ENCODE data around the gene ATF6. TPM values are rescaled to one million over a fixed set of nuclear protein-coding genes. Genes with fewer than 3 reads are reported as not detected.

Gene ATF6
- total and polyA plus RNA-seq, 9 of the 15 experiments (the other 6 are each of a cell fraction or from before 2014, with no cell fraction given): 11.7 to 32.4 (median 20.4) TPM

GRCh38 chr1:161946071-161946987, 180.2 kb downstream of the ATF6 start:
- Histone ChIP-seq H3K36me3 (ENCODE audit: control insufficient read depth, insufficient read depth, low read length) (peaks cover 12% of the 10 kb centered on the region; the same call in 2 of the 3 replicates), H3K9me3 (replicated peaks; ENCODE audit: control insufficient read depth, insufficient read depth, low read depth, low read length) (no peaks in the 10 kb centered on the region), H3K4me2 (ENCODE audit: insufficient read depth, low read length) (peak overlapping the region; percentile 62; the same call in 1 of the 2 replicates), H4K20me1 (replicated peaks; ENCODE audit: control insufficient read depth, insufficient read depth, low read length) (no peaks in the 10 kb centered on the region), H3K4me1 (replicated peaks in 1 of 2; ENCODE audit: control insufficient read depth in 2 of 2, insufficient read depth in 2 of 2, low read length in 2 of 2) (peaks cover 0 to 36% of the 10 kb centered on the region in 2 experiments; a peak in 2 of 5 replicates), H3K79me2 (ENCODE audit: control insufficient read depth, insufficient read depth, low read length) (no peaks in the 10 kb centered on the region), H3K4me3 (no peak overlapping the region), H2AFZ (ENCODE audit: low read depth, low read length) (no peak overlapping the region), H3K27me3 (ENCODE audit: control insufficient read depth in 2 of 2, insufficient read depth in 2 of 2, low read length in 2 of 2) (no peaks in the 10 kb centered on the region), H3K9ac (ENCODE audit: insufficient read depth in 1 of 2, low read depth in 2 of 2, low read length in 2 of 2) (no peak overlapping the region), H3K9me1 (ENCODE audit: control insufficient read depth, insufficient read depth, low read length) (no peaks in the 10 kb centered on the region), H3K27ac (ENCODE audit: extremely low read depth, low read depth, low read length) (no peak overlapping the region; the same call in 2 of the 3 replicates)
- 89% methylated on average over 5 of the region's 5 CpGs for WGBS (ENCODE audit: insufficient coverage, low coverage, missing lambda C conversion rate)
- POLR2A ChIA-PET: interaction anchor here (1.5 kb wide), 1 partner anchor 14 kb away, joined by 3 read pairs; no protein-coding TSS in a partner anchor
- FAIRE-seq (no peak), ATAC-seq (no peak), DNase-seq (ENCODE audit: extremely low read depth in 1 of 4, low spot score in 3 of 4) (no peak)
- no peak for TF ChIP-seq SAFB (IDR thresholded peaks at IDR 0.05; ENCODE audit: borderline replicate concordance, low read depth, low read length)
- no peak for TF ChIP-seq ZNF431 (CRISPR knock-in tag; IDR thresholded peaks at IDR 0.05)
- peak; percentile 71 for TF ChIP-seq MAFF (IDR thresholded peaks at IDR 0.05; ENCODE audit: low read length)
- peak; percentile 78 for TF ChIP-seq C11orf30 (IDR thresholded peaks at IDR 0.05; ENCODE audit: low read depth)
- TF ChIP-seq MITF (IDR thresholded peaks at IDR 0.05): no peak
- no peak for TF ChIP-seq ZNF707 (CRISPR knock-in tag; conservative IDR thresholded peaks at IDR 0.05)
- TF ChIP-seq RBFOX2 (IDR thresholded peaks at IDR 0.05; ENCODE audit: low read depth, low read length): no peak
- no peak for TF ChIP-seq PHB2 (IDR thresholded peaks at IDR 0.05; ENCODE audit: low read depth)
- TF ChIP-seq ZNF316 (IDR thresholded peaks at IDR 0.05): peak; percentile 80
- no peak for TF ChIP-seq SMARCA4 (IDR thresholded peaks at IDR 0.05)
- TF ChIP-seq BDP1 (IDR thresholded peaks at IDR 0.05; ENCODE audit: insufficient read depth, insufficient read length): no peak
- peak; percentile 47; the same call in 1 of the 2 replicates for TF ChIP-seq MAFG (tag; conservative IDR thresholded peaks at IDR 0.05)
- CTCF ChIA-PET (ENCODE audit: low intra/inter-chr PET ratio): no interaction called here
- no TSS peak for BruUV-seq (replicated peaks)
- intact Hi-C loops (cut with micrococcal nuclease) (no loop called here), in situ Hi-C loops (cut with MboI) (no loop called here)
